Activated T-helper 1 cell treated with anti-CD3 and anti-CD28 coated beads, Interleukin-12 subunit alpha, Interleukin-12 subunit beta, Interleukin-2, Interleukin-4 antibody, amounts not matched to agents 30 ng/mL and 10 ng/mL and 1 ng/mL, durations not matched to agents 14 hours and 24 hours and 36 hours (primary cell): Measurements from ENCODE around the gene LAMC1. TPM values are rescaled to one million over a fixed set of nuclear protein-coding genes. Genes with fewer than 3 reads are reported as not detected.

Source experiments
- DNase-seq: peaks from one replicate; pipeline ENCODE4 v3.0.0; 2021; ENCODE audit warnings: low spot score
- H3K27ac Mint-ChIP-seq: one replicate; pipeline ENCODE4 v1.8.0; 2021; ENCODE audit warnings: mild to moderate bottlenecking, mixed read lengths
- H3K27me3 Mint-ChIP-seq: one replicate; pipeline ENCODE4 v1.8.0; 2022; ENCODE audit warnings: mild to moderate bottlenecking, moderate library complexity, mixed read lengths; ENCODE audit not compliant: insufficient read depth
- H3K36me3 Mint-ChIP-seq: one replicate; pipeline ENCODE4 v1.8.0; 2021; ENCODE audit warnings: low read depth, mixed read lengths
- H3K4me1 Mint-ChIP-seq: one replicate; pipeline ENCODE4 v1.8.0; 2021; ENCODE audit warnings: low read depth, mixed read lengths
- H3K4me3 Mint-ChIP-seq: one replicate; pipeline ENCODE4 v1.8.0; 2021; ENCODE audit warnings: mild to moderate bottlenecking, moderate library complexity, mixed read lengths
- H3K9me3 Mint-ChIP-seq: one replicate; pipeline ENCODE4 v1.8.0; 2021; ENCODE audit warnings: mixed read lengths
- intact Hi-C: fragments of 100-400 bp; cut with micrococcal nuclease; formaldehyde crosslinking; loops from one replicate; pipeline ENCODE4 v1.15.1; 2024
- total RNA-seq: library from RNA; stranded (reverse); gene quantifications from 2 replicates; pipeline ENCODE4 v1.2.3, GENCODE V29; 2022

The LAMC1 gene
- total RNA-seq, 1 donor from 2014 or later, result 0.49 TPM

- no peaks in the 10 kb centered on the region for H3K4me1 Mint-ChIP-seq
- no peaks in the 10 kb centered on the region for H3K9me3 Mint-ChIP-seq
- intact Hi-C loops, result no loop called here
- no peak overlapping the region for H3K4me3 Mint-ChIP-seq
- H3K36me3 Mint-ChIP-seq, result no peaks in the 10 kb centered on the region
- H3K27ac Mint-ChIP-seq, result no peak overlapping the region
- no peak for DNase-seq
- H3K27me3 Mint-ChIP-seq, result peaks cover 14% of the 10 kb centered on the region
Observed at GRCh38 chr1:183097438-183098051, 74.3 kb downstream of the LAMC1 start.

DNA sequence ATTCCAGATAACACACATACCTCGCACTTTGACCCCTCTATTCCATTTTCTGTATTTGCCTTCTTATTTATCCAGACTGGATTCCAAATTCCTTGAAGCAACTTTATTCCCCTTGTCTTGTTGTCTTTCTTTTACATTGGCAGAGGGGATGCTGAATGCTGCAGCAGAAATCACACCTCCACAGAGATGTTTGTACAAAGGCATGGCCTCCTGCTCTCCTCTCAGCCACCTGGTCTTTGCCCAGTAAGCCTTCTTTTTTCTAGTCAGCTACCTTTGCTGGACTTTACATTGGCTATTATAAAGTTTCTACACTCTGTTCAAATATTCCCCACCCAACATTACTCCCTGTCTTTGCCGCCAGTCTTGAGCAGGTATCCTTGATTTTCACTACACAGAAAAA is 75.1 kb downstream of the LAMC1 start:
- no peak for DNase-seq
- Mint-ChIP-seq H3K27me3 (peaks cover 8% of the 10 kb centered on the region), H3K9me3 (no peaks in the 10 kb centered on the region), H3K36me3 (no peaks in the 10 kb centered on the region), H3K4me1 (no peaks in the 10 kb centered on the region), H3K4me3 (no peak overlapping the region), H3K27ac (no peak overlapping the region)
- intact Hi-C loops, result no loop called here

DNA sequence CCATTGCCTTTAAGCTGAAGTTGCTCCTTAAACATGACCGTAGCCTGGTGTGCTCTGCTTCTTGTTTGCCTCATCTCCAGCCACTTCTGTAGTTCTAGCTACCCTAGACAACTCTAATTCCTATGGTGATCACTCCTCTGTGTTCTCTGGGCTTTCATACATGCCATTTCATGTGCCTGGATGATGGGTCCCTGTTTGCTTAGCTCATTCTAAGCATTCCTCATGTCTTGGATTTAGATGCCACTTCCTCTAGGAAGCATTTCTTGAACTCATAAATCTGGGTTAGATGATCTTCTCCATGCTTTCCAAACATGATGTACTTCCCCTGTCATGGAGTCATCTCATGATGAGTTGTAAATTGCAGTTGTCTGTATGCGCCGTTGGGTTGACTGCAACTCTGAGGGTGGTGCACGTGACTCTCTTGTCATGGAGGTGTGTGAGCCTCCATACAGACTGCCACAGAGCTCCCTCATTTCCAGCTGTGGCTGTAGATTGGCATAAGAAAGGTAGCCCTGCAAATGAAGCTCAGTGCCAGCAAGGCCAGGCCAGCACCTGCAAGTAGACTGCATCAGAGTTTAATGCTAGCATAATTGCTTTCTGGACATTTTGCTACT is 77.2 kb downstream of the LAMC1 start:
- intact Hi-C loops, result no loop called here
- H3K4me3 Mint-ChIP-seq, result no peak overlapping the region
- no peaks in the 10 kb centered on the region for H3K9me3 Mint-ChIP-seq
- no peak overlapping the region for H3K27ac Mint-ChIP-seq
- DNase-seq, result no peak
- no peaks in the 10 kb centered on the region for H3K36me3 Mint-ChIP-seq
- no peaks in the 10 kb centered on the region for H3K4me1 Mint-ChIP-seq
- H3K27me3 Mint-ChIP-seq, result peaks cover 7% of the 10 kb centered on the region

DNA sequence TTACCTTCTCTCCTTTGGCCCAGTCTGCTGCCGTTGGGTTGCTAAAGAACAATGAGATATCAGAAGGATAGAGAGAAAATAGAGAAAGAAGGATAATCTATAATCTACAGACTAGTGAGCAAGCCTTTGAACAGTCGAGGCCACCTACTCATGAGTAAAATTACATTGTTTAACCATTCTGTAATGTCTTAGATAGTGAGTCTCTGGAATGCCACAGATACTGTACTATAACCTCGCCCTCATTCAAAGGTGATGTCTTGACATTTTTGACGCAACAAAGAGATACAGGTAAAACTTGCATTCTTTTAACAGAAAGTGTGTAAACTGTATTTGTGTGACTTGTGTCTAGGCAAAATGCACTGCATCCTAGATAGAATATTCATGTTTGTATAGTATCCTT is 77.9 kb downstream of the LAMC1 start:
- Mint-ChIP-seq H3K4me3 (no peak overlapping the region), H3K36me3 (no peaks in the 10 kb centered on the region), H3K9me3 (no peaks in the 10 kb centered on the region), H3K4me1 (no peaks in the 10 kb centered on the region), H3K27me3 (peaks cover 7% of the 10 kb centered on the region), H3K27ac (no peak overlapping the region)
- DNase-seq, result no peak
- intact Hi-C loops, result no loop called here

- Mint-ChIP-seq H3K27ac (no peak overlapping the region), H3K4me1 (no peaks in the 10 kb centered on the region), H3K27me3 (peaks cover 7% of the 10 kb centered on the region), H3K9me3 (no peaks in the 10 kb centered on the region), H3K4me3 (no peak overlapping the region), H3K36me3 (no peaks in the 10 kb centered on the region)
- intact Hi-C loops, result no loop called here
- no peak for DNase-seq
Observed at GRCh38 chr1:183101841-183102276, 78.6 kb downstream of the LAMC1 start.

DNA sequence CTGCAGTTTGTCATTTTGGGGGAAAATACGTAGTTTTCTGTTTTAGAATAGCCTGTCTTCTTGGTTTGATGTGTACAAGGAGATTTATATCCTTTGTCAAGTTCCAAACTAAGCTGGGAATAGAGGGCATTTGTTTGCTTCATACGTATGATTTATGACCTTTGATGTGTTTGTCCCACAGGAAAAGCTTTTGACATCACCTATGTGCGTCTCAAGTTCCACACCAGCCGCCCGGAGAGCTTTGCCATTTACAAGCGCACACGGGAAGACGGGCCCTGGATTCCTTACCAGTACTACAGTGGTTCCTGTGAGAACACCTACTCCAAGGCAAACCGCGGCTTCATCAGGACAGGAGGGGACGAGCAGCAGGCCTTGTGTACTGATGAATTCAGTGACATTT is 79.9 kb downstream of the LAMC1 start:
- Mint-ChIP-seq H3K4me1 (no peaks in the 10 kb centered on the region), H3K9me3 (no peaks in the 10 kb centered on the region), H3K36me3 (no peaks in the 10 kb centered on the region), H3K27ac (no peak overlapping the region), H3K4me3 (no peak overlapping the region), H3K27me3 (peaks cover 9% of the 10 kb centered on the region)
- DNase-seq, result no peak
- intact Hi-C loops, result no loop called here

DNA sequence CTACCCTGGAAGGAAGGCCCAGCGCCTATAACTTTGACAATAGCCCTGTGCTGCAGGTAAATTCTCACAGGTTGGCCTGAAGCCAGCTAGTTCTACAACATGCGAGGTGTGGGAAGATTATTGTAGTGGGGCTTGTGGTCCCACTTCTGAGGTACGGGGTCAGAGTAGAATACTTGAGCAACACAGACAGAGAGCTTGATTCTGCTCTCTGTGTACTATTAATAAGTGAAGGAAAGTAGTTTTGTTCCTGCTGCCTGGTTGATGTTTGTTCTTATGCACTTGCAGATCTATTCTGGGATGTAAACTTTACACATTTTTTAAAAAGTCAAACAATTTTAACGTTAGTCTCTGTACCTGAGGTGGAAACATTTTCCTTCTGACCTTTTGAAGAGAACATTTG is 80.4 kb downstream of the LAMC1 start:
- Mint-ChIP-seq H3K9me3 (no peaks in the 10 kb centered on the region), H3K4me1 (no peaks in the 10 kb centered on the region), H3K27ac (no peak overlapping the region), H3K36me3 (no peaks in the 10 kb centered on the region), H3K4me3 (no peak overlapping the region), H3K27me3 (peaks cover 9% of the 10 kb centered on the region)
- DNase-seq, result no peak
- intact Hi-C loops, result no loop called here

- intact Hi-C loops, result no loop called here
- no peak overlapping the region for H3K27ac Mint-ChIP-seq
- H3K36me3 Mint-ChIP-seq, result no peaks in the 10 kb centered on the region
- no peaks in the 10 kb centered on the region for H3K4me1 Mint-ChIP-seq
- peaks cover 12% of the 10 kb centered on the region for H3K27me3 Mint-ChIP-seq
- DNase-seq, result no peak
- no peaks in the 10 kb centered on the region for H3K9me3 Mint-ChIP-seq
- no peak overlapping the region for H3K4me3 Mint-ChIP-seq
Observed at GRCh38 chr1:183105449-183105848, 82.2 kb downstream of the LAMC1 start.

GRCh38 chr1:183106166-183106565 is 82.9 kb downstream of the LAMC1 start:
- DNase-seq, result no peak
- no peak overlapping the region for H3K27ac Mint-ChIP-seq
- intact Hi-C loops, result no loop called here
- H3K4me3 Mint-ChIP-seq, result no peak overlapping the region
- H3K9me3 Mint-ChIP-seq, result no peaks in the 10 kb centered on the region
- no peaks in the 10 kb centered on the region for H3K4me1 Mint-ChIP-seq
- H3K27me3 Mint-ChIP-seq, result peaks cover 15% of the 10 kb centered on the region
- no peaks in the 10 kb centered on the region for H3K36me3 Mint-ChIP-seq

DNA sequence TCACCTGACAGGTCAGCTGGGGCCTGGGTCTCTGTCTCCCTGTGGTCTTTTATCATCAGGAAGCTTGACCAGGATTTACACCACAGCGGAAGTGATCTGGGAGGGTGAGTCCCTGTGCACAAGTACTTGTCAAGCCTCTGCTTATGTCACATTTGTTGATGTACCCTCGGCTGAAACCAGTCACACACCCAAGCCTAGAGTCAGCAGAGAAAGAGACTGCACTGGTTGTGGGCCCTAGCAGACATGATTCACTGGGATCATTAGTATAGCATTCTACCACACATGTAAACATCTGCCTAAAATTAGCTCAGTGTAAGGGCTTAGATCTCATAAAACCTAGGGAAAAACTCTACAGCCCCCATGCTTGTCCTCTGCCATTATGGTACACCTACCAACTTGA is 83.5 kb downstream of the LAMC1 start:
- Mint-ChIP-seq H3K9me3 (no peaks in the 10 kb centered on the region), H3K27me3 (peaks cover 15% of the 10 kb centered on the region), H3K27ac (no peak overlapping the region), H3K36me3 (no peaks in the 10 kb centered on the region), H3K4me3 (no peak overlapping the region), H3K4me1 (no peaks in the 10 kb centered on the region)
- intact Hi-C loops, result no loop called here
- DNase-seq, result no peak

DNA sequence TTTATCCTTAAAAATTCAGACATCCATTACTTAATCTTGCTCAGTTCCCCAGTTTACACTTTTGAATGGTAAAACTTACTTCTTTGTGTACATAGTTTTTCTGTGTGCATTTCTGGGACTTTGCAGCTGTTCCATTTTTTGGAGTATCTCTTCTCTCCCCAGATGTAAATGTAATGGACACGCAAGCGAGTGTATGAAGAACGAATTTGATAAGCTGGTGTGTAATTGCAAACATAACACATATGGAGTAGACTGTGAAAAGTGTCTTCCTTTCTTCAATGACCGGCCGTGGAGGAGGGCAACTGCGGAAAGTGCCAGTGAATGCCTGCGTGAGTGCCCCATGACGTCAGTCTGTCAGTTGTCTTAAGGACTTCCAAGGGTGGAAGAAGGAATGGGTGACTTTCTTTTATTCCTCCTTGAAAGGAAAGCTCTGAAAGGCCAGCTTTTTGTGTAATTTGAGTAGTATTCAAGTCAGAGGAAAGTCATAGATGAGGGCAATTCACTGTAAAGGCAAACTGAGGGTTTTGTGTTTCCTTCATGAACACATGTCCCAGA is 87.2 kb downstream of the LAMC1 start:
- Mint-ChIP-seq H3K9me3 (no peaks in the 10 kb centered on the region), H3K4me3 (no peak overlapping the region), H3K27me3 (peaks cover 12% of the 10 kb centered on the region), H3K4me1 (no peaks in the 10 kb centered on the region), H3K36me3 (no peaks in the 10 kb centered on the region), H3K27ac (no peak overlapping the region)
- intact Hi-C loops, result no loop called here
- DNase-seq, result no peak

- Mint-ChIP-seq H3K4me1 (no peaks in the 10 kb centered on the region), H3K9me3 (no peaks in the 10 kb centered on the region), H3K4me3 (no peak overlapping the region), H3K27me3 (peaks cover 6% of the 10 kb centered on the region), H3K36me3 (no peaks in the 10 kb centered on the region), H3K27ac (no peak overlapping the region)
- DNase-seq, result no peak
- intact Hi-C loops, result no loop called here
Observed at GRCh38 chr1:183114441-183114840, 91.2 kb downstream of the LAMC1 start.

GRCh38 chr1:183116416-183116815 is 93.2 kb downstream of the LAMC1 start:
- Mint-ChIP-seq H3K4me1 (no peaks in the 10 kb centered on the region), H3K4me3 (no peak overlapping the region), H3K27ac (no peak overlapping the region), H3K9me3 (no peaks in the 10 kb centered on the region), H3K36me3 (no peaks in the 10 kb centered on the region), H3K27me3 (no peaks in the 10 kb centered on the region)
- DNase-seq, result no peak
- intact Hi-C loops, result no loop called here
